ENCODE measurements around the gene PIGN.

The PIGN gene

GRCh38 chr18:62105376-62105775, 81.5 kb downstream of the PIGN start:
- no peak for DNase-seq

GRCh38 chr18:62102221-62102620, 84.6 kb downstream of the PIGN start:
- no peak for DNase-seq

DNA sequence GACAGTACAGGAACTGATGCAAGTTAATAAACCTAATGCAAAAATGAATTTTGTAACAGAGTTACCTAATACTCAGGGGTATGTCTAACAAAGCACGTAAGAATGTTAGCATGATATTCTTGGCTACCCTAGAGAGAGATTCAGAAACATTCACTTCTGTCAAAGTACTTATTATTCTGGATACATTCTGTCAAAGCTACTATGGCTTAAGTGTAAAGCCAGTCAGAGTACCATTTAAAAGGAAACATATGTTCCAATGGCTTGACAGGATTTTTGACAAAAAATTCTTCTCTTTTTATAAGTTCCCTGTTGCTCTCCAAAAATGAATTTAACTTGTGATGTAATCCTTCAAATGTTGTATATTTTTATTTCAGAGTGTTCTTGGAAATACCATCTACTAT, 85.5 kb downstream of the PIGN start:
- DNase-seq: no peak

GRCh38 chr18:62098960-62099359, 87.9 kb downstream of the PIGN start:
- DNase-seq: no peak

DNA sequence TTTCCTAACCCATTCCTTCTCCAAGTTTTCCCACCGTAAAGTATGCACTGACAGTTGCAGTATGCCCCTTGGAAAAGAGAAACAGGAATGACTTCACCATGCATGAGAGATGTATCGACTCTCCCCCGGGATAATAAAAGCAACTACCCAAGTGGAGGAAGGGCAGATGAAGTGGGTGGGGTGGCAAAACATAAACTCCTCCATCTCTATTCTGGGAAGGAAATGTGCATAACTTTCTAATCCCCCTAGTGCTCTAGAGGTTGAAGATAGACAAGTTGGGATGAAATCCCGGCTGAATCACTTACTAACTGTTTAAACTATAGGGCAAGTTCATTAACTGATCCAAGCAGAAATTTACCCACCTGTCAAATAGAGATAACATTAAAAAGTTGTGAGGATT, 89.2 kb downstream of the PIGN start:
- DNase-seq: no peak

DNA sequence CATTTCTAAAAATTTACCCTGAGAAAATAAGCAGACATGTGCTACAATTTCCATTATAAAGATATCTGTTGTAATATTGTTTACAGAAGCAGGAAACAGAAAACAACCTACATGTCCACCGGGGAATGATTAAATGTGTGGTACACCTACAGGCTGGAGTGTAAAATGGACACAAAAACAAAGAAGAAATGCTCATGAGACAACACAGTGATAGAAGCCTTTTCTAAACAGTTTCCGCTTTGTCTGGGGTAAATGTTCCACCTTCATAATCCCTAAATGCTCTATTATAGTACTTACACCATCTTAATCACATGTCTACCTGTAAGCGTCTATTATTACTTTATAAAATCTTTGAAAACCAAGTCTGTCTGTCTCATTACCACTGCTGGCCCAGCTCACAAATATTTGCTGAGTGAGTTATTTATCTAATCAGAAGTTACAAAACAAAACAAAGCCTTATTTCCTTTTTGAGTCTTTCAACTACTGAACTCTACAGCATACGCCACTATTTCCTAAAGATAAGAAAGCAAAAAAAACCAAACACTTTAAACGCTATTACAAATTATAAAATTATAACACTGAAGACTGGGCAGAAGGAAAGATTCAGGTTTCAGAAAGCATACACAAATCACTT, 95.3 kb downstream of the PIGN start:
- no peak for DNase-seq

DNA sequence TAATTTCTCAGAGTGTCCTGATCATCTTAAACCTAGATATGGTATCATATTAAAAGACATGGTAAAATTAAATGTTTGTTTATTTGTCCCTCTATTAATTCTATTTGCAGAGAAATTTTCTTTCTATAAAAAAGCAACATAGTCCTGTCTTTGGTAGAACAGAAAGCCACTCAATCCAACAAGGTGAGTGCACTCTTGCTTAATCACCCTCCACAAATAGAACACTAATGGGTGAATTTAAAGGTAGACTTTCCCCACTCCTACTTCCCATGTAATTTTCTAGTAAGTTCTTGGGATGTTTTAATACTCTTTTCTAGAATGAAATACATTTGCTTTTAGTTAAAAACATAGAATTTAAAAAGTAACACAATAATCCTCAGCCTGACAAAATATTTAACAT, 97.7 kb downstream of the PIGN start:
- no peak for DNase-seq

DNA sequence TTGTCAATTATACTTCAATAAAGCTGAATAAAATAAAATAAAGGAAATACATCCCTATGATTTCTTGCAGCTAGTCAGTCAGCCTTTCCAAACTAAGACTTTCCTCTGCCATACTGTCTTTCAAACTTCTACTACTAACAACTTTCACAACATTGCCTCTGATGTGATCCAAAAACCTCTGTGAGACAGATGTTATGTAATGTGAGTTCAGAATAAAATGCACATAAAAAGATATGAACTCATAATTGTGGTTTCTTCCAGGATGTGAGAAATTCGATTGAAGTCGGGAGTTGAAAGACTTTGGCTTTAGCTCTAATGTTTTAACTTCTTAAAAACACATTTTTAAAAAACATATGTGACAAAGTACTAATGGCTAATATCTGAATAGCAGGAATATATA, 98.7 kb downstream of the PIGN start:
- no peak for DNase-seq

GRCh38 chr18:62085756-62086155, 101.1 kb downstream of the PIGN start:
- DNase-seq: no peak

GRCh38 chr18:62081761-62082294, 105.0 kb downstream of the PIGN start:
- DNase-seq: no peak

GRCh38 chr18:62081248-62081647, 105.6 kb downstream of the PIGN start:
- no peak for DNase-seq

DNA sequence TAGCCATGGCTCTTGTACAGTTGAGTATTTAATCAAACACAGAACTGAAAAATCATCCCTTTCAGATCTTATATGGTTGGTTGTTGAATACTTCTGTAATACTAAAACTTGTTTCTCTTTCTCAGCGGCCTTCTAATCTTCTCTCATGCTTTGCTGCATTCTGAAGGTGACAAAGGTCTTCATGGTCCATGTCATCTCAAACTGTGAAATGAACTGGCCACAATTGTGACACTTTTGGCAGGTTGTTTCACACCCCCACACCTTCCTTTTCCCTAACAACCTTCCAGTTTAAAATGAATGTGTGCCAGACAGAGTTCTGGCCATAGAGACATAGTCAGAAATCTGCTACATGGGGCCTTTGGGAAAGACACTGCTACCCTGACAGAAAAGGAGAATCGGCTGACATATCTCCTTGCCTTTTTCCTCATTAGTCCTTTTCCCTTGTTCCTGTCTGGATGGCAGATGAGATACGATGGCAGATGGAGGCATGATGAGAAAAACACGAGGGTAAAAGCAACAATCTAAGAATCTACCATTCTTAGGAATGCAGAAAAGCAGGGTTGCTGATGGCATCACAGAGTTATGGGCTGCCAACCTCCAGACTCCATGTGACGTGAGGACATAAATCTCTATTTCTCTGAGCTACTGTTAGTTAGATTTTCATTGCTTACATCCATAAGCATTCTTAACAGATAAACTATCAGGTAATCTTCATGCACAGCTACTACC, 106.5 kb downstream of the PIGN start:
- no peak for DNase-seq

- DNase-seq: no peak
Measured at GRCh38 chr18:62073461-62074281, 113.2 kb downstream of the PIGN start.

DNA sequence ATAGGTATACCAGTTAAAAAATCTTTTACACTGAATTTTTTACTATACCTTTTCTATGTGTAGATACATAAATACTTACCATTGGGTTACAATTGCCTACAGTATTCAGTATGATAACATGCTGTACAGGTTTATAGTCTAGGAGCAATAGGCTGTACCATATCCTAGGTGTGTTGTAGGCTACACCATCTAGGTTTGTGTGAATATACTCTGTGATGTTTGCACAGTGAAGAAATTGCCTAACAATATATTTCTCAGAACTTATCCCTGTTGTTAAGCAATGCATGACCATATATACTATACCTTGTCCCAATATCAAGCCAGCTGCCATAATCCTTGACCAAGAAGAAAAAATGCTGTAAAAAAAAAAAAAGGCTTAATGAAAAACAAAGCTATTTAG, 114.5 kb downstream of the PIGN start:
- no peak for DNase-seq

- DNase-seq: no peak
Measured at GRCh38 chr18:62071071-62071470, 115.8 kb downstream of the PIGN start.

DNA sequence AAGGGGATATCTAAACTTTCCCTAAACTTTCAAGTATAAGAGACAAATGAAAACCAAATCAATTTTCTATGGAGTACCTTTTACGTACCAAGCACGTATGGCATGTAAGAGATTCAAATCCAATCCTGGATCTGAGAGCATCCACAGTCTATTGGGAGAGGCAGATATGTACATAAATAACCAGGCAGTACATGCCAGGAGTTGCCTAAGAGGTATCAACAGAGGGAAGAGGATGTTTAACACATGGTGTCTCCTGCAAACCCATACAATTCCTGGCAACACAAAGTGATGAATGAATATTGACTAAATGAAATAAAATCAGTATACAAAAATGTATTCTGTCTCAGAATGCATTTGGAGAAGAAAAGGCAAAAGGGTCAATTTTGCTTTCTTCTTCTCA, 116.6 kb downstream of the PIGN start:
- no peak for DNase-seq

DNA sequence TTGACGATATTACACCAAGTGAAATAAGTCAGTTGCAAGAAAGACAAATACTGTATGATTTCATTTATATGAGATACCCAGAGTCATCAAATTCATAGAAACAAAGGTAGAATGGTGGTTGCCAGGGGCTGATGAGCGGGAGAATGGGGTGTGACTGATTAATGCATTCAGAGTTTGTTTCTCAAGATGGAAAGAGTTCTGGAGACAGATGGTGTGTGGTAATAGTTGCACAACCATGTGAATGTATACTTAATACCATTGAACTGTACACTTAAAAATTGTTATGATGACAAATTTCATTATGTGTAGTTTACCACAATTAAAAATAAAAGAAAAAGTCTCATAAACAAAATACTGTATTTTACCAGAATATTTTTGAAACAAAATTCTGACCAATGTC, 117.3 kb downstream of the PIGN start:
- DNase-seq: no peak

- no peak for DNase-seq
Measured at GRCh38 chr18:62066102-62066818, 120.6 kb downstream of the PIGN start.

DNA sequence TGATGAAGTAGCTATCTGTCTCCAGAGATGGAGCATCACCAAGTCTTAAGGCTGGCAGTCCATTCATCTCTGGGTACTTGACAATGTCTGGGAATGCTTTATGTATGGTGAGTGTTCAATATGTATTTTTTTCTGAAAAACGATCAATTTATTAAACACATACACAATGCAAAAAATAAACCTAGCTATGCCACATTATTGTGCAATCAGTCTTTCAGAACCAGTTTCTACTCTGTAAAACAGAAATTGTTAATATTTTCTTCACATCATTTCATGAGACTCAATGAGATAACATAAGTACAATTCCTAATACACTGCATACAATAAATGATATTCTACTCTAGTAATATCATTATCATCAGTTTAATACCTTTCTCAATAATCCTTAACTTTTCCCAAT, 122.5 kb downstream of the PIGN start:
- DNase-seq: no peak

- no peak for DNase-seq
Measured at GRCh38 chr18:62061821-62062478, 124.9 kb downstream of the PIGN start.

GRCh38 chr18:62060820-62061219, 126.0 kb downstream of the PIGN start:
- no peak for DNase-seq

- no peak for DNase-seq
Measured at GRCh38 chr18:62054929-62055498, 131.8 kb downstream of the PIGN start.
